GM23338 (cell line): ENCODE measurements around the gene GTF2H4. TPM values are rescaled to one million over a fixed set of nuclear protein-coding genes. Genes with fewer than 3 reads are reported as not detected.

Experiments used
- ATAC-seq: fragments of 200-7000 bp; cut with Tn5 transposase; 3 replicates; pipeline ENCODE4 v1.9.1; 2020
- DNase-seq: peaks from one replicate; pipeline ENCODE4 v3.0.0-alpha.2; 2015; ENCODE audit warnings: low spot score
- H2AFZ ChIP-seq: fragments of 200-600 bp; sonication (generic); 2 replicates; pipeline ENCODE4 v1.8.0; 2016; ENCODE audit warnings: antibody characterized with exemption, mild to moderate bottlenecking, moderate library complexity
- H3F3A ChIP-seq: fragments of 200-600 bp; sonication (generic); replicated peaks from 2 replicates; pipeline ENCODE4 v1.8.0; 2017; ENCODE audit warnings: antibody characterized with exemption, mixed run types, low read depth
- H3K27ac ChIP-seq: fragments of 200-600 bp; sonication (generic); 2 replicates; pipeline ENCODE4 v1.6.1; 2016; ENCODE audit warnings: low read depth
- H3K27me3 ChIP-seq: fragments of 200-600 bp; sonication (generic); 2 replicates; pipeline ENCODE4 v1.8.0; 2016; ENCODE audit warnings: mild to moderate bottlenecking, mixed run types, moderate library complexity; ENCODE audit not compliant: insufficient read depth
- H3K36me3 ChIP-seq: fragments of 200-600 bp; sonication (generic); 2 replicates; pipeline ENCODE4 v1.8.0; 2016; ENCODE audit warnings: mild to moderate bottlenecking; ENCODE audit not compliant: insufficient read depth
- H3K4me1 ChIP-seq: fragments of 200-600 bp; sonication (generic); 2 replicates; pipeline ENCODE4 v1.8.0; 2016; ENCODE audit warnings: mild to moderate bottlenecking, moderate library complexity; ENCODE audit not compliant: insufficient read depth
- H3K4me2 ChIP-seq: fragments of 200-600 bp; sonication (generic); 2 replicates; pipeline ENCODE4 v1.7.1; 2017; ENCODE audit warnings: mixed run types
- H3K4me3 ChIP-seq: fragments of 200-600 bp; sonication (generic); 2 replicates; pipeline ENCODE4 v1.6.1; 2016; ENCODE audit warnings: mixed run types
- H3K79me2 ChIP-seq: fragments of 200-600 bp; sonication (generic); replicated peaks from 2 replicates; pipeline ENCODE4 v1.8.0; 2017; ENCODE audit warnings: mild to moderate bottlenecking; ENCODE audit not compliant: insufficient read depth
- H3K9me2 ChIP-seq: fragments of 200-600 bp; sonication (generic); 2 replicates; pipeline ENCODE4 v1.8.0; 2017; ENCODE audit not compliant: insufficient read depth
- H4K20me1 ChIP-seq: fragments of 200-600 bp; sonication (generic); replicated peaks from 2 replicates; pipeline ENCODE4 v1.8.0; 2017; ENCODE audit warnings: mild to moderate bottlenecking; ENCODE audit not compliant: insufficient read depth
- H3K27ac Mint-ChIP-seq: 2 replicates; pipeline ENCODE4 v1.8.0; 2020; ENCODE audit warnings: inconsistent platforms, mild to moderate bottlenecking, moderate library complexity, mixed read lengths
- H3K27me3 Mint-ChIP-seq: 3 replicates; pipeline ENCODE4 v1.8.0; 2022; ENCODE audit warnings: low read depth, mild to moderate bottlenecking, moderate library complexity, mixed read lengths, inconsistent platforms; ENCODE audit not compliant: insufficient read depth, poor library complexity
- H3K36me3 Mint-ChIP-seq: 3 replicates; pipeline ENCODE4 v1.8.0; 2021; ENCODE audit warnings: low read depth, mild to moderate bottlenecking, inconsistent platforms, moderate library complexity, mixed read lengths
- H3K4me1 Mint-ChIP-seq: 3 replicates; pipeline ENCODE4 v1.8.0; 2020; ENCODE audit warnings: mild to moderate bottlenecking, inconsistent platforms, mixed read lengths
- H3K4me3 Mint-ChIP-seq: 3 replicates; pipeline ENCODE4 v1.8.0; 2021; ENCODE audit warnings: moderate library complexity, mild to moderate bottlenecking, inconsistent platforms, mixed read lengths
- H3K9me3 Mint-ChIP-seq: 3 replicates; pipeline ENCODE4 v1.8.0; 2020; ENCODE audit warnings: moderate library complexity, mild to moderate bottlenecking, inconsistent platforms, mixed read lengths
- CREB1 ChIP-seq: fragments of 250-450 bp; sonication (Bioruptor Pico); IDR thresholded peaks from 2 replicates; pipeline ENCODE4 v1.5.0; 2020; ENCODE audit warnings: low read depth, mild to moderate bottlenecking, moderate library complexity
- NANOG ChIP-seq: IDR thresholded peaks from 2 replicates; pipeline ENCODE4 v1.6.1; 2016; ENCODE audit warnings: antibody characterized with exemption, borderline replicate concordance
- POLR2AphosphoS5 ChIP-seq: IDR thresholded peaks from 2 replicates; pipeline ENCODE4 v1.6.1; 2016; ENCODE audit warnings: antibody characterized with exemption, low read depth
- STAT1 ChIP-seq: IDR thresholded peaks from one replicate; pipeline ENCODE4 v1.6.1; 2016; ENCODE audit warnings: antibody characterized with exemption; ENCODE audit not compliant: unreplicated experiment
- ZNF331 ChIP-seq: fragments of 250-450 bp; sonication (Bioruptor Pico); IDR thresholded peaks from 2 replicates; pipeline ENCODE4 v1.5.0; 2020; ENCODE audit warnings: low read depth, mild to moderate bottlenecking, moderate library complexity
- polyA plus RNA-seq: library from polyadenylated mRNA; unstranded; fragments of >200 nt; fragmentation: Nextera tagmentation; extraction: Ambion mirVana; gene quantifications from 2 replicates; pipeline ENCODE4 v1.2.1, GENCODE V29; 2016
- total RNA-seq: library from RNA; depleted of rRNA; stranded (reverse); fragments of >200 nt; shearing (Covaris generic); gene quantifications from 2 replicates; pipeline ENCODE4 v1.2.3, GENCODE V29; 2014
- TF ChIP-seq, protein P1 (sequence below): IDR thresholded peaks from 2 replicates; pipeline ENCODE4 v1.6.1; 2016; ENCODE audit warnings: antibody characterized with exemption
- TF ChIP-seq, protein P2 (sequence below), 2 experiments: fragments of 200-600 bp in 1 of 2; sonication (generic) in 1 of 2; conservative IDR thresholded peaks; 2 replicates each; pipeline versions ENCODE4 v1.5.1 to v1.6.1; 2016 to 2017; ENCODE audit warnings: antibody characterized with exemption in 2 of 2, low read depth in 2 of 2, mild to moderate bottlenecking in 2 of 2, moderate library complexity in 1 of 2
- TF ChIP-seq, protein P3 (sequence below): fragments of 250-450 bp; sonication (Bioruptor Pico); IDR thresholded peaks from 2 replicates; pipeline ENCODE4 v1.5.0; 2020; ENCODE audit warnings: mild to moderate bottlenecking, moderate library complexity

GTF2H4 gene
- total and polyA plus RNA-seq, 2 experiments from 2014 or later: 14.8 to 32.6 TPM

DNA sequence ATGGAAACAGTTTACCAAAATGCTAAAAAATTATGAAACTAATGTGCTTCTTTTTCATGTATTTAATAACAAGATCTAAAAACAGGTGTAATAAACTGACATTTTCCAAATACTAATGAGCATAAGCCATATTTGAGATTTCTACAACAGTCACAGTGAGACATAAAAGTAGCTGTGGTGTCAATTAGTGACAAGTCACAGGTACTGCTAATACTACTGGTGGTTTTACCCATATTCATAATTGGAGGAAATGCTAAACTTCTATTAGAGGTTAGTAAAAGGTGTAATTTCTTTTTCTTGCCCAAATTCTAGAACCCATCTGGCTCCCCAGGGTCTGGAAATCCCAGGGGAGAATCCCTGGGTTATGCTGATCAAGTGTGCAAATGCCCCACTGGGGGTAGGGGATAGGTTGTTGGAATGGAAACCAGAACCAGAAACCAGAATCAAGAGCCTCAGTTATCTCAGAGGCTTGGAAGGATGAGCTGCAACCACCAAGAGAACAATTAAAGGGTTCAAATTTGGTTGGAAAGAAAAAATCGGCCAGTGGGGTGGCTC, 7.1 kb upstream of the GTF2H4 start:
- no peak overlapping the region for H3K4me3 ChIP-seq
- peaks cover 4% of the 10 kb centered on the region; the same call in 1 of the 2 replicates for H3K36me3 ChIP-seq
- 0 out of 2 replicates have a peak, but pooled peaks cover 2% of the 10 kb centered on the region for H3F3A ChIP-seq
- H3K27ac ChIP-seq: no peak overlapping the region
- no peaks in the 10 kb centered on the region for H3K9me3 Mint-ChIP-seq
- no peaks in the 10 kb centered on the region for H3K27me3 ChIP-seq
- DNase-seq (no peak), ATAC-seq (no peak)
- TF ChIP-seq, protein P1, sequence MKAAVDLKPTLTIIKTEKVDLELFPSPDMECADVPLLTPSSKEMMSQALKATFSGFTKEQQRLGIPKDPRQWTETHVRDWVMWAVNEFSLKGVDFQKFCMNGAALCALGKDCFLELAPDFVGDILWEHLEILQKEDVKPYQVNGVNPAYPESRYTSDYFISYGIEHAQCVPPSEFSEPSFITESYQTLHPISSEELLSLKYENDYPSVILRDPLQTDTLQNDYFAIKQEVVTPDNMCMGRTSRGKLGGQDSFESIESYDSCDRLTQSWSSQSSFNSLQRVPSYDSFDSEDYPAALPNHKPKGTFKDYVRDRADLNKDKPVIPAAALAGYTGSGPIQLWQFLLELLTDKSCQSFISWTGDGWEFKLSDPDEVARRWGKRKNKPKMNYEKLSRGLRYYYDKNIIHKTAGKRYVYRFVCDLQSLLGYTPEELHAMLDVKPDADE: no peak
- TF ChIP-seq, protein P2, sequence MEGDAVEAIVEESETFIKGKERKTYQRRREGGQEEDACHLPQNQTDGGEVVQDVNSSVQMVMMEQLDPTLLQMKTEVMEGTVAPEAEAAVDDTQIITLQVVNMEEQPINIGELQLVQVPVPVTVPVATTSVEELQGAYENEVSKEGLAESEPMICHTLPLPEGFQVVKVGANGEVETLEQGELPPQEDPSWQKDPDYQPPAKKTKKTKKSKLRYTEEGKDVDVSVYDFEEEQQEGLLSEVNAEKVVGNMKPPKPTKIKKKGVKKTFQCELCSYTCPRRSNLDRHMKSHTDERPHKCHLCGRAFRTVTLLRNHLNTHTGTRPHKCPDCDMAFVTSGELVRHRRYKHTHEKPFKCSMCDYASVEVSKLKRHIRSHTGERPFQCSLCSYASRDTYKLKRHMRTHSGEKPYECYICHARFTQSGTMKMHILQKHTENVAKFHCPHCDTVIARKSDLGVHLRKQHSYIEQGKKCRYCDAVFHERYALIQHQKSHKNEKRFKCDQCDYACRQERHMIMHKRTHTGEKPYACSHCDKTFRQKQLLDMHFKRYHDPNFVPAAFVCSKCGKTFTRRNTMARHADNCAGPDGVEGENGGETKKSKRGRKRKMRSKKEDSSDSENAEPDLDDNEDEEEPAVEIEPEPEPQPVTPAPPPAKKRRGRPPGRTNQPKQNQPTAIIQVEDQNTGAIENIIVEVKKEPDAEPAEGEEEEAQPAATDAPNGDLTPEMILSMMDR (conservative IDR thresholded peaks at IDR 0.05; ENCODE audit: low read depth in 2 of 2): no peak
- no peak for TF ChIP-seq ZNF331 (CRISPR knock-in tag)
- TF ChIP-seq CREB1 (CRISPR knock-in tag): no peak
- no peak for TF ChIP-seq STAT1
- no peak; the same call in 1 of the 2 replicates for TF ChIP-seq POLR2AphosphoS5
- TF ChIP-seq NANOG: no peak
- TF ChIP-seq, protein P3, sequence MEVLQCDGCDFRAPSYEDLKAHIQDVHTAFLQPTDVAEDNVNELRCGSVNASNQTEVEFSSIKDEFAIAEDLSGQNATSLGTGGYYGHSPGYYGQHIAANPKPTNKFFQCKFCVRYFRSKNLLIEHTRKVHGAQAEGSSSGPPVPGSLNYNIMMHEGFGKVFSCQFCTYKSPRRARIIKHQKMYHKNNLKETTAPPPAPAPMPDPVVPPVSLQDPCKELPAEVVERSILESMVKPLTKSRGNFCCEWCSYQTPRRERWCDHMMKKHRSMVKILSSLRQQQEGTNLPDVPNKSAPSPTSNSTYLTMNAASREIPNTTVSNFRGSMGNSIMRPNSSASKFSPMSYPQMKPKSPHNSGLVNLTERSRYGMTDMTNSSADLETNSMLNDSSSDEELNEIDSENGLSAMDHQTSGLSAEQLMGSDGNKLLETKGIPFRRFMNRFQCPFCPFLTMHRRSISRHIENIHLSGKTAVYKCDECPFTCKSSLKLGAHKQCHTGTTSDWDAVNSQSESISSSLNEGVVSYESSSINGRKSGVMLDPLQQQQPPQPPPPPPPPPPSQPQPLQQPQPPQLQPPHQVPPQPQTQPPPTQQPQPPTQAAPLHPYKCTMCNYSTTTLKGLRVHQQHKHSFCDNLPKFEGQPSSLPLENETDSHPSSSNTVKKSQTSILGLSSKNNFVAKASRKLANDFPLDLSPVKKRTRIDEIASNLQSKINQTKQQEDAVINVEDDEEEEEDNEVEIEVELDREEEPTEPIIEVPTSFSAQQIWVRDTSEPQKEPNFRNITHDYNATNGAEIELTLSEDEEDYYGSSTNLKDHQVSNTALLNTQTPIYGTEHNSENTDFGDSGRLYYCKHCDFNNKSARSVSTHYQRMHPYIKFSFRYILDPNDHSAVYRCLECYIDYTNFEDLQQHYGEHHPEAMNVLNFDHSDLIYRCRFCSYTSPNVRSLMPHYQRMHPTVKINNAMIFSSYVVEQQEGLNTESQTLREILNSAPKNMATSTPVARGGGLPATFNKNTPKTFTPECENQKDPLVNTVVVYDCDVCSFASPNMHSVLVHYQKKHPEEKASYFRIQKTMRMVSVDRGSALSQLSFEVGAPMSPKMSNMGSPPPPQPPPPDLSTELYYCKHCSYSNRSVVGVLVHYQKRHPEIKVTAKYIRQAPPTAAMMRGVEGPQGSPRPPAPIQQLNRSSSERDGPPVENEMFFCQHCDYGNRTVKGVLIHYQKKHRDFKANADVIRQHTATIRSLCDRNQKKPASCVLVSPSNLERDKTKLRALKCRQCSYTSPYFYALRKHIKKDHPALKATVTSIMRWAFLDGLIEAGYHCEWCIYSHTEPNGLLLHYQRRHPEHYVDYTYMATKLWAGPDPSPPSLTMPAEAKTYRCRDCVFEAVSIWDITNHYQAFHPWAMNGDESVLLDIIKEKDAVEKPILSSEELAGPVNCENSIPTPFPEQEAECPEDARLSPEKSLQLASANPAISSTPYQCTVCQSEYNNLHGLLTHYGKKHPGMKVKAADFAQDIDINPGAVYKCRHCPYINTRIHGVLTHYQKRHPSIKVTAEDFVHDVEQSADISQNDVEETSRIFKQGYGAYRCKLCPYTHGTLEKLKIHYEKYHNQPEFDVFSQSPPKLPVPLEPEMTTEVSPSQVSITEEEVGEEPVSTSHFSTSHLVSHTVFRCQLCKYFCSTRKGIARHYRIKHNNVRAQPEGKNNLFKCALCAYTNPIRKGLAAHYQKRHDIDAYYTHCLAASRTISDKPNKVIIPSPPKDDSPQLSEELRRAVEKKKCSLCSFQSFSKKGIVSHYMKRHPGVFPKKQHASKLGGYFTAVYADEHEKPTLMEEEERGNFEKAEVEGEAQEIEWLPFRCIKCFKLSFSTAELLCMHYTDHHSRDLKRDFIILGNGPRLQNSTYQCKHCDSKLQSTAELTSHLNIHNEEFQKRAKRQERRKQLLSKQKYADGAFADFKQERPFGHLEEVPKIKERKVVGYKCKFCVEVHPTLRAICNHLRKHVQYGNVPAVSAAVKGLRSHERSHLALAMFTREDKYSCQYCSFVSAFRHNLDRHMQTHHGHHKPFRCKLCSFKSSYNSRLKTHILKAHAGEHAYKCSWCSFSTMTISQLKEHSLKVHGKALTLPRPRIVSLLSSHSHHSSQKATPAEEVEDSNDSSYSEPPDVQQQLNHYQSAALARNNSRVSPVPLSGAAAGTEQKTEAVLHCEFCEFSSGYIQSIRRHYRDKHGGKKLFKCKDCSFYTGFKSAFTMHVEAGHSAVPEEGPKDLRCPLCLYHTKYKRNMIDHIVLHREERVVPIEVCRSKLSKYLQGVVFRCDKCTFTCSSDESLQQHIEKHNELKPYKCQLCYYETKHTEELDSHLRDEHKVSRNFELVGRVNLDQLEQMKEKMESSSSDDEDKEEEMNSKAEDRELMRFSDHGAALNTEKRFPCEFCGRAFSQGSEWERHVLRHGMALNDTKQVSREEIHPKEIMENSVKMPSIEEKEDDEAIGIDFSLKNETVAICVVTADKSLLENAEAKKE (CRISPR knock-in tag): no peak
- no peaks in the 10 kb centered on the region; the same call in 2 of the 3 replicates for H3K4me1 Mint-ChIP-seq
- no peaks in the 10 kb centered on the region for H3K4me1 ChIP-seq
- H3K4me3 Mint-ChIP-seq: no peak overlapping the region
- H3K4me2 ChIP-seq: no peak overlapping the region
- no peak overlapping the region for H2AFZ ChIP-seq
- no peaks in the 10 kb centered on the region for H3K79me2 ChIP-seq
- peaks cover 6% of the 10 kb centered on the region for H3K27me3 Mint-ChIP-seq
- H4K20me1 ChIP-seq: 0 out of 2 replicates have a peak, but pooled peaks cover 4% of the 10 kb centered on the region
- H3K27ac Mint-ChIP-seq: no peak overlapping the region
- peaks cover 37% of the 10 kb centered on the region for H3K36me3 Mint-ChIP-seq
- H3K9me2 ChIP-seq: no peaks in the 10 kb centered on the region
